Measurements from ENCODE around the gene PTPRT.
"Not testable (repeated sequence)": the region's sequence is repeated elsewhere in the genome, so short reads cannot be mapped to it uniquely, and the experiment has no call there.

Gene PTPRT

DNA sequence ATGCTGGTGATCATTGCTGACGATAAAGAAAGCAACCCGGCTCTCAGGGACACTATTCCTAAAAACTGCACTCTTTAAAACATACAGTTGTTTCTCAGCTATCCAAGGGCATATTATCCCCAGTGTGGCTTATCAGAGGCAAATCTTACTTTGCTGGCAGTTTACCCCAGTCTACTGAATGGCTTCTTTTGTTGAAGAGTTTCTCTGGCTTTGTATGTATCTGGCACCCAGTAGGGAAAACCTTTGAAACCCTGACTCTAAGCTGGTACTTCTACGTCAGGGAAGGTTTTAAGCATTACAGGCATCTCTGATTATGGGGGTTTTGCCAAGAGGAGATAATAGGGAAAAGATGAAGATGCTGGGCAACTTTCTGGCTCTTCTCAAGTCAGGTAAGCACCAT is 933.9 kb downstream of the PTPRT start:
- no peak for DNase-seq

DNA sequence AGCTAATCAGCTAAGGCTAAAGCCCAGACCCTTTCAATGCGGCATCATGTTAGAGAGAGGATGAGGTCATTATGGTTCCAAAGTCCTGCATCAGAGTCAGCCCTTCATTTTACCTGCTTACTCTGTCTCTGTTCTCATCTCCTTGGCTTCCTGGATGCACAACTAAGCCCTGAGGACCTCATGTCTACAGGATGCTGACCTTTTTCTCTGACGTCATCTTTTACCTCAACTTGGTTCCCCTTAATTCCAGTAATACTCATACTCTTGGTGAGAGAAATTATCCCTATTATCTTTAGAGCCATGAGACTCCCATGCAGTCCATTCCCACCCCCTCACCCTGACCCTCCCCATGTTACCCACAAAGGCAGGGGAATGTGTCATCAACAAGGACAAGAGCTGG is 935.0 kb downstream of the PTPRT start:
- DNase-seq = no peak

DNA sequence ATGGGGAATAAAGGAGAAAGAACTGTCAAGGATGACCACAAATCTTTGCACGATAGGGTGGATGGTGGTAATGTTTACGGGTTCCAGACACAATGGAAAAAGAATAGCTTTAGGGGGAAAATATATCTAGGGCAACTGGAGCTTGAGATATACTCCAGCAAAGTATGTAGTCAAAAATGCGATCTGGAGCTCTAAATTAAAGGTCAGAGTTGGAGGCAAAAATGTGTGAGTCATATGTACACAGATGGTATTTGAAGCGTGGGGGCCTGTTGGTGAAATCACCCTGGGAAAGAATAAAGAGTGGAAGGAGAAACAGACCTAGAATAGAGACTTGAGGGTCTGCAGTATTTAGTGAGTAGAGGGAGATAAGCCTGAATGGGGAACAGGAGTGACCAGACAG is 937.6 kb downstream of the PTPRT start:
- no peak for DNase-seq

DNA sequence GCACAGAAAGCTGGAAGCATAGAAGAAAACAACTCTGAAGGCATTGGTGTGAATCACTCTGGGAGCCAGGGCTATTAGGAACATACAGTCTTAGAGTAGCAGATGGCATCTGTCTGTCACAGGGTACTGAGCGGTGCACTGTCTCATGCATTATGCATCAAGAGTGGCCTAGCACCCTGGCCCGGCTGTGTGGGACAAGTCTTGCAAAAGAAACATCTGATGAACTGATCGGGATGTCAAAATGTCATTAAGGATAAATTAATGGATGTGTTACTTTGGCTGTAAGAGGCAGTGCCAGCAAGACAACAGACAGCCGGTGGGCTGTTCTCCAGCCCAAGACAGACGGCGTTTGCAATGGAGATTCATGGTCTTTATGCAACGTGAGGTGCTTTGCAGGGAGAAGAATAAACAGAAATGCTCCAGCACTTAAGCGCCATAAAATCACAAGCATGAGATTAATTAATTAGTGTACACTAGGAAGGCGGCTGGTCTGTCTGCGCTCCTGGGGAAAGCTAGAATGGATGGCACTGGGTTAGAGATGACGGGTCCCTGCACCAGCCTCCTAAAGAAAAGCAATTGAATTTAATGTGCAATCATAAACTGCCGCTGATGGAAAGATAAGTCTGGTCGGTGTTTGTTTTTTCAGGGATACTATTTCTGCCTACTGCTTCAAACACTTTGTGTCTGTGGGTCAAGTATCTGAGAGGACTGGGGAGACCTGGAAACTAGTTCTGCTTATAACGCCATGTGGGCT is 970.9 kb downstream of the PTPRT start:
- DNase-seq = no peak

DNA sequence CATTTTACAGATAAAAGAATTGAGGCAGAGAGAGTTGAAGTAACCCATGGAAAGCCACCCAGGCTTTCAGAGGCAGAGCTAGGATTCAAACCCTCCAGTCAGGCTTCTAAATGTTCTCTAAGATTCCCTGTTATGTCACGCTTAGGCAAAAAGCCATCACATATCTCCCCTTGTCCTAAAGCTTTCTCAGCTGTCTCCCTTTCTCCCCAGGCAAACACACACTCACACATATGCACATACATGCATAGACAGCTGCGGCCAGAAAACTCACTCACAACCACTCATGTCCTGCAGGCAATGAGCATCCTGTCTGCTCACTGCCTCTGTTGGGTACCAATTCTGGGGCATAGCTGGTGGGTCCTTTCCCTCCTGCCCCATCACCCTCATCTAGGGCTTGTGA is 975.6 kb downstream of the PTPRT start:
- DNase-seq = no peak

DNA sequence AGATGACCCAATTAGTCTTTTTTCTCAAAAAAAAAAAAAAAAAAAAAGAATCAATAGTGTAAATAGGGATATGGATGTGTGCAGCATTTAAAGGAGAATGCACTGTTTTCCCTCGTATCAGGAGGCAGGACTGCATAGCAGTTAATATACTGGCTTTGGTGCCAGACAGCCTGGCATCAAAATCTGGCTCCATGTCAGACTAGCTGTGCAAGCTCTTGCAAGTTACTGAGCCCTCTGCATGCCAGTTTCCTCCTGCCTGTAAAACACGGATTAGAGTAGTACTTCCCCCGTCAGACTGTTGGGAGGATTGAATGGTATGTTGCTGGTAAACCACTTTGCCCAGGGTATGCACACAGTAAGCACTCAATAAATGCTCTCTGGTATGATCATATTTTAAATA is 977.3 kb downstream of the PTPRT start:
- DNase-seq = no peak

DNA sequence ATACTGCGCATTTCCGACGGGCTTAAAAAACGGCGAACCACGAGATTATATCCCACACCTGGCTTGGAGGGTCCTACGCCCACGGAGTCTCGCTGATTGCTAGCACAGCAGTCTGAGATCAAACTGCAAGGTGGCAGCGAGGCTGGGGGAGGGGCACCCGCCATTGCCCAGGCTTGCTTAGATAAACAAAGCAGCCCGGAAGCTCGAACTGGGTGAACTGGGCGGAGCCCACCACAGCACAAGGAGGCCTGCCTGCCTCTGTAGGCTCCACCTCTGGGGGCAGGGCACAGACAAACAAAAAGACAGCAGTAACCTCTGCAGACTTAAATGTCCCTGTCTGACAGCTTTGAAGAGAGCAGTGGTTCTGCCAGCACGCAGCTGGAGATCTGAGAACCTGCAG is 983.1 kb downstream of the PTPRT start:
- DNase-seq = not testable (repeated sequence)

DNA sequence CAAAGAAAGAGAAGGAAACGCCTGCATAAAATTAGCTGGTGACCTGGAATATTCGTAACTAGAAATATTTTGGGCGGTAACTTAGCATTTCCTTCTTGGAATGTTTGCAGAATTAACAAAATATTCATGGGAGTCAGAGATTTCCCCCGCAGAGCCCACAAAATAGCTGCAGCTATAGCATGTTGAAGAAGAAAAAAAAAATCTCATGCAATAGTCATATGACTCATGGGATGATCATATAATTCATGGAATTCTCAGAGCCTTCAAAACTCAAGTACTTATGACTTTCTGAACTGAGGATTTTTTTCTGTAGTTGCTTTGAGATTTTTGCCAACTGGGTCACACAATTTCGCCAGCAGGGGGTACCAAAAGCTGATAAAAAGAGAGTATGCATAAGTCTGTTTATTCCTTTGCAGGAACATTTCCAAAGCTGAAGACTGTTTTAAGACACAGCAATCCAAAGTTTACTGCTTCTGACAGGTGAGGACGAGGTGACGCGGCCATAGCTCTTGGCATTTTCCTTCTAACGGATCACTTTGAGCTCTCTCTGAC is 985.5 kb downstream of the PTPRT start:
- no peak for DNase-seq

DNA sequence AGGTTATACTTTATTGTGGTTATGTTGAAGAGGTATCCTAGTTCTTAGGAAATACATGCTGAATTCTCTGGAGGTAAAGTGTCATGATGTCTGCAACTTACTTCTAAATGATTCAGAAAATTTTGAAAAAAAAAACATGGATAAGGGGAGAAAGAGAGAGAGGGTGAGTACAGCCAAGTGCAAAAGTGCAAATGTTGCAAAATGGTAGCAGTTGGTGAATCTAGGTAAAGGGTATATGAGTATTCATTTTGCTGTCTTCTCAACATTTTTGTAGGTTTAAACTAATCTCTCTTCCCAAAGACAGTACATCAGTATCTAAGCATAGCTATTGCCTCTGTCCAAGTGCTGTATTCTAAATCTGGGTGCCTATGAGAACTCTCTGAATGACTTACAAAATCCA is 992.1 kb downstream of the PTPRT start:
- no peak for DNase-seq

DNA sequence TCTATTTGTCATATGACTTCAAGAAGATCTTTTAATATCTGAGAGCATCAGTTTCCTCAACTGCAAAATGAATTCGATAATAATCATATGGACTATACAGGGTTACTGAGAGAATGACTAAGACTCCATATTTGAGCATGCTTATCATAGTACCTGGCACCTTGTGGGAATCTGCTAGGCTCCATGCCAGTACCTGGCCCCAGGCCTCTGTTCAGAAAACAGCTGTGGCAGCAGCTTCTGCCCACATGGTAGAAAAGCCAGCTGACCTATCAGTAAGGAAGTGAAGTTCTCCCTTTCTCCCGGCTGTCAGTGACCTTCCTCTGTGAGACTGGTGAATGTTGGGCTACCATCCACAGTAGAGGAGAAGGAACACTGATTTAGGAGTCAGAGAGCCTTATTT is 996.6 kb downstream of the PTPRT start:
- DNase-seq = no peak

DNA sequence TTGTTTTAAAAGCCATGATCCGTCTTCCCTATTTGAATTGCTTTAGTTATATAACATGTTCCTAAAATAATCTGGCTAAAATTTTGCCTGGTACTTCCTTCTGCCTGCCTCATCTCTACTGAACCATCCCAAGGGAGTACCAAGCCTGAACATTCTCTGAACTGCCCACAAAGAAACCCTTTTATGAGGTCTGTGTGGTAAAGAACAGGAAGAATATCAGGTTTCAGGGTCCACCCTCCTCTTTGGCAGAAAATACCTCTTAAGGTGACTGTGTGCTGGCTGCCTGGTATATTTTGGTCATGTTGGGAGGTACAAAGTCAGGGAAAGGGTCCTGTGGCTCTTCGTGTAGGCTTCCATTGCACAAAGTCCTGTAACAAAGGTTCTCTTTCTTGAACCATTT is 997.4 kb downstream of the PTPRT start:
- no peak for DNase-seq

DNA sequence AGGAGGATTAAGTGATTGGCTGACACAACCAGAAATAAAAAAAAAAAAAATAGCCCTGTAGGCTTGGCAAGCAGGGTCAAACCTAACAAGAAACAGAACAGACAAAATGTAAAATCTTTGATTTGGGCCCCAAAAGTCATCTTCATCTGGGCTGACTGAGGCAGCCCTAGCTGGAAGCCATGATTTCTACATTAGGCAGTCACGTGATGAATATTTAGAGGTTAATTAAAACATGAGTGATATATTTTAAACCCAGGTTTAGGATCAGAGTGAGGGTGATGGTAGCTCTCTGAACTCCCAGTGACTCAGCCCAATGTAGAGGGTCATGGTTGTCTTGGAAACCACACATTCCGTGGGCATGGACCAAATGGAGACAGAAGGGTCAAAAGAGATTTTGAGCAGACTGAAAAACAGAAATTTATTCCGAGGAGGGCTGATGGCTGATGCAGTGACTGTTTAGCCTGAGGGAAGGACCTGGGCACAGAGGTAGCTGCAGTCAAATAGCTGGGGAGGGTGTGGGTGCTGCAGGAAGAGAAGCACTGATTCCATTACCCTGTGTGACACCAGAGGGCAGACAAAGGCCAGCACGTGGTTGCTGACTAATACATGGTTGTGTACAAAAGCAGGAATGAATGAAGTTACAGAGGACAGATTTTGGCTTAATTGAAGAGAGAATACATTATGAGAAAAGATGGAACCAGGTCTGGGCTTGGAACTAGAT is 998.4 kb downstream of the PTPRT start:
- no peak for DNase-seq

DNA sequence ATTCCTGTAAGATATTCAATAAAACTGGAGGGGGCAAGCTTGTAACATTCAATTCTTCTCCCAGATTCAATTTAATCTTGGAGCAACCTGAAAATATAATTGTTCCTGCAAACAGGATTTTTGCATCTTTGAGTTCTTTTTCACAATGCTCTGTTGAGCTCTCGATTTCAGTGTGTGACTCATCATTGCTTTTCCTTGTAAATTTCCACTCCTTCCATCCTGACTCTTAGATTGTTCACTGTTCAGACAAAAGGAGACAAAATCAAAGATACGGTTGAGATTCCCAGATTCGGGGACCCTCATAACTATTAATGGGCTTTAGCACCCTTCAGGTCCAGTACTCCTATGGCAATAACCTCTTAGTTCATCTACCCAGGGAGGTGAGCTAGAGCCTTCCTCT is 999.6 kb downstream of the PTPRT start:
- DNase-seq = no peak

DNA sequence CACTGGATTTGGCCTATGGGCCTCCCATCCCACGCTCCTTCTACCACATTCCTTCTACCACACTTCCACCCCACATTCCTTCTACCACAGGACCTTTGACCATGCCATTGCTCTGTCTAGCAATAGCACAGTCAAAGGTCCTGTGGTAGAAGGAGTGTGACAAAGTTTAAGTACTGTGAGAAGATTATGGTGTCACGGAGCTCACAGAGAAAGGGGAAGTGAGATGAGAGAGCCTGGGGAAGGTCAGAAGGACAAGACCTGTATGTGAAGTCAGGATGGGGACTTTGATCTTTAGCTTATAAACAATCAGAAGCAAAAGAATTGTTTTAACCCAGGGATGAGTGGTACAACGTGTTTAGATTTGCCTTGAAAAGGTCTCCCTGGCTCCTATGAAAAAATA is 1003.4 kb downstream of the PTPRT start:
- no peak for DNase-seq

DNA sequence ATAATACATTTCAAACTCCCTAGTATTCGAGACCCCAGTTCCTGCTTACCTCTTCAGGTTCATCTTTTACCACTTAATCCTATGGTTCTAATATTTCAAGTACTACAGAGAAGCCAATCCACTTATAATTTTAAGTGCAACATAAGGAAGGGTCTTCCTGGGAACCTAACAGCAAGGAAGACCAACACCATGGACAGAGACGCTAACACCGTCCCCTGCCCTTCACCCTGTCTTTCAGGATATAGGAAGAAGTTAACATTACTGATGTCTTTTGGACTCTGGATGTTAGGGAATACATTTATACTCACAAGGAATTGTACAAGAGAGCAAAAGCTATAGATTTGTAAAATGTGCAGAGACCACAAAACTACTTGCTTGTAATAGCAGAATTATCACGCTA is 1006.6 kb downstream of the PTPRT start:
- no peak for DNase-seq

DNA sequence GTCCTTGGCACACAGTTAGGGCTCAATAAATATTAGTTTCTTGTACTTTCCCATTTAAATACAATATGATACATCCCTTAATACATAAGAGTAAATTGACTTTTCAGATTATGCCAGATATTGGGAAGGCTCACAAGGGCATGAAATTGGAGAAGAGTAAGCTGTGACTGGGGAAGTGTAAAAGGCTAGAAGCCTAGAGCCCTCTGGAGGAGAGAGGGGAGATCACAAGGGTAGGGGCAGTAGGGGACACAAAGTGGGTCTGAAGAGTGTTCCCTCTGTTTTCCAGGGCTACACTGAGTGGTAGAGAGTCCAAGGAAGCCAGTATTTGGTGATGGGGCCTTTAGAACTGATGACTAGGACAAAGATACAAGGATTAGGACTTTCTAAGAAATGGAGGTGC is 1008.6 kb downstream of the PTPRT start:
- DNase-seq = no peak

DNA sequence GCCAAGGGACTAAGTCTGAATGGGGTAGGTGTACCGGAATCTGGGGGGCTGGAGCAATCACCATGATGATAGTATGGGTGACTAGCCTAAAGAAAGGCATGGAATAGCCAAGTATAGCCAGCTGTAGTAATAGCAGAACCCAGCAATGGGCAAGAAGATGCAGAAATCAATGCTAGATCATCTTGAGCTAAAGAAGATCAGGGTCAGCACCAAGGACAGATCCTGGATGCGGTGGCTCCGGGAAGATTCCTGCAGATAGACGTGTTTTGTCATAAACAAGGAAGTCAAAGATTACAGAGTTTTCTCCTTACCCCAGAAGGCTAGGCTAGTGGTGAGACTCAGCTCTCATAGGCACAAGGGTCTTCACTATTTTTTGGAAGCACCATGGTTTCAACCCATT is 1009.9 kb downstream of the PTPRT start:
- no peak for DNase-seq

DNA sequence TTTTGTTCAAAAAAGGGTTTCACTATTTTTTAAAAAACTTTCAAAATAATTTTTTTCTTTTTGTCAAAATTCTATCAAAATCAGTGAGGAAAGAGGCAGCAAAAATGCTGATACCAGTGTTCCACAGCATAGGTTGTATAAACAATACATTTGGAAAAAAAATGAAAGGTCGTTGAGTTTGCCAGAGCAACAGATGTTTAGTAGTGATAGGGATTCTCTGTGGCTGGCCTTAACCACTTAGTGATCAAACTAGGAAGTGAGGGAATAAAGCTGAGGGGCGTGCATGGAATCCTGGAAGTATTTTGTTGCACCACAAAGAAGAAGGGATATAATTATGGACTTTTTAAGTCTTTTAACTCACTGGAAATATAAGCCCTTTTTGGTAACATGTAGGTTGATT is 1016.3 kb downstream of the PTPRT start:
- DNase-seq = no peak

DNA sequence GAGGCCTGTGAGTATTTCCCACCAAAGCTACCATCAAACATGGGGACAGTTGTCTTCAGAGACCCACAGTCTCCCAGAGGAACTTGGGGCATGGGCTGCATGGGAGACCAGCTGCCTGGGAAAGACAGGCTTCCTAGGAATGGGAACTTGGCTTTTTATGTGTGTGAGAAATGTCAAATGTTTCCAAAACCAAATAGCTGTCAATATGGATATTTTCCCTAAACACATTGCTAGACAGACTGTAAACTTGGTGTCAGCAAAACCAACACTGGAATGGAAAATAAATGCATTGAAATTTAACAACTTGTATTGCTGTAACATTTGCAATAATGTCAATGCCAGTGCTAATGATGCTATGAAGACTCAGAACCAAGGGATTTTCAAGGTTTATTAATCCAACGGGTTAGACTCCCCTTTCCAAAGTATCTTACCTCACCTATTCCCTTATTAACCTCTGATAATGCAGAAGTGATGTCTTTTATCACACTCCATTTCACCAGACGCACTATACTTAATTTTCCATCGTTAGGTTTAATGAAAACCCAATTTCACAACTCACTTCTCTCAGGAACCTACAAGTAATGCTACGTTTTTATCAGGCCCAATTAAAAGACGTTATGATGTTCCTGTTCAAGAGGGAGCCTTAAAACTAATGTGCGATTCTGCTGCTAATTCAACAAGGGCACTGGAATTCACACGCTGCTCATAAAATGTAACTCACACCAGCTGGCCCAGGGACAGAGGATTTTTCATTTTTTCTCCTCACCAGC is 1025.4 kb downstream of the PTPRT start:
- no peak for DNase-seq

DNA sequence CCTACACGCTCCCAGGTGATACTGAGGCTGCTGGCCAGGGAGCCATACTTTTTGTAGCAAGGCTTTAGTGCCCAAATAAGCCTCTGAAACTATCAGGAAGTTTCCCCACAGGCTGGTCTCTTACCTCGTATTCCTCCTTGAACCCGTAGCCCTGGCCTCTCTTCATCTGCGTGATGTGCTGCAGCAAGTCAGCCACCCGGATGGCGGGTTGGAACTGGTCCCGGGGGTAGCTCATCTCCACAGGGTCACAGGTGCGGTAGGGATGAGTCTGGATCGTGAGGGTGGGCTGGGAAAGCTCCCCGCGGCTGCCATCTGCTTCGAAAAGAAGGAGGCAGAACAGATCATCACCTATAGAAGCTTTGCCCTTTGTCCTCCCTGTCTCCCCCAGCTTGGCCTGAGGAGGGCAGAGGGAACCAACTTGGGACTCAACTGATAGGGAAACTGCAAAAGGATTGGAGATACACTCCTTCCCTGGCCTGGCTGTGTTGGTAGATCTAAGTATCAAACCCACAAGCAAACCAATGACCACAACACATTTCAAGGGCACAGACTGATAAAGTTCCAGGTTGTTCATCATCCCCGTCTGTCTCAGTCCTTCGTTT is 1028.4 kb downstream of the PTPRT start:
- no peak for DNase-seq

DNA sequence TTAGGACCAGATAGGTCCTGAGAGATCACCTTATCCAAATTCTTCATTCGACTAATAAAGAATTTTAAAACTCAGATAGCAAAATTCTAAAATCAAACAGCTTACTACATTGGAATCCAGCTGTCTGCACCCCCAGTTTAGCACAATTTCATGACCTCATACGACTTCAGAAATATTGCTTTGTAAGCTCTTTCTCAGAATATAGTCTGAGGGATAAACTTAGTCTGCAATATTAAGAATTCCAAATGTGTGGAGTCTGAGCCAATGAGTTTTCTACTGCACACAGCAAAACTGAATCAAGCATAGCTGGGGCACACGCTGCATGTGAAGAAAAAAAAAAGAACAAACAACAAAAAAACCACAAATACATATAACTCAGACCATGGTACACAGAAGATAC is 1029.9 kb downstream of the PTPRT start:
- no peak for DNase-seq

DNA sequence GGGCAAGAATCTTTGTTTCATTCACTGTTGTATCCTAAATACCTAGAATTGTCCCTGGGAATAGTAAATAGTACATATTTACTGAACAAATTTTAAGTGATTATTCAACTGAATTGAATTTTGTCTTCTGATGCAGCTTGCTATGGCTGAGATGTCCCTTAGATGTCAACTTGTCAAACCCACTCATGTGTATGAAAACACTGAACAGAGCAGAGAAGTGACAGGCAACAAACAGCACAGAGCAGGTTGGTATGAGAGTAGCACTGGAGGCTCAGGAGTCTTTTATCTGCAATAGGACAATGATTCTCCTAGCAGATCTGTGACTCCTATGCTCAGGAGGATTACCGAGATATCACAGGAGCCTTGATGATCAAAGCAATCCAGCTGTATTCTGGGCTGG is 1031.4 kb downstream of the PTPRT start:
- DNase-seq = no peak

DNA sequence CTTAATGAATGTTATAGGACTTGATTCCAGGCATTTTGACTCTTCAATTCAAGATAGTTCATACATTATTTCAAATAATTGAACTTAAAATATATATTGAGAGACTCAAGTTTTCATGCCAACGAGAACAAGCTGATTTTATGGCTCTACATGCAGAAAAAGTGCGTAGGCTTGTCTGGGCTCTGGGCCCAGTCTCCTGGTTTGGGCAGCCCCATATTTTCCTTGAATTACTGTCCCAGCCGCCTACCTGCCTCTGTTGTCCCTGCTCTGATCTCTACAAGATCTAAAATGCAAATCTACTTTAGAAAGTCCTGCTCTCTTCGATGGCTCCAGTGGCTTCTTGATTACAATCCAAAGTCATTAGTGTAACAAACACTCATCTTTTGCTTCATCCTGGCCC is 1034.1 kb downstream of the PTPRT start:
- no peak for DNase-seq
